ENCODE data around the gene ABHD12. TPM values are rescaled to one million over a fixed set of nuclear protein-coding genes. Genes with fewer than 3 reads are reported as not detected.

ABHD12 gene
- total RNA-seq, 2 experiments from 2014 or later = 17.4 to 18.7 TPM

GRCh38 chr20:25282796-25283195, 107.8 kb downstream of the ABHD12 start:
- no peaks in the 10 kb centered on the region for H3K9me3 Mint-ChIP-seq (ENCODE audit: low read depth)
- H3K36me3 Mint-ChIP-seq (ENCODE audit: low read depth) = peaks cover 14% of the 10 kb centered on the region
- DNase-seq (peak; percentile 2), ATAC-seq (no peak)
- intact Hi-C loops (cut with DNase I, micrococcal nuclease) = no loop called here
- CTCF ChIA-PET = no interaction called here
- no peak overlapping the region for H3K4me3 Mint-ChIP-seq
- H3K4me1 Mint-ChIP-seq = no peaks in the 10 kb centered on the region
- no peaks in the 10 kb centered on the region for H3K27me3 Mint-ChIP-seq
- peak overlapping the region; percentile 27 for H3K27ac Mint-ChIP-seq
- POLR2A ChIA-PET = no interaction called here

GRCh38 chr20:25282034-25282781, 108.4 kb downstream of the ABHD12 start:
- no peak overlapping the region for H3K4me3 Mint-ChIP-seq
- ChIA-PET POLR2A (no interaction called here), CTCF (interaction anchor here (1.0 to 1.5 kb wide), 2 partner anchors 10 to 23 kb away, joined by 3 to 5 read pairs; no protein-coding TSS in a partner anchor)
- DNase-seq (peak; percentile 5), ATAC-seq (no peak)
- peak overlapping the region; percentile 27 for H3K27ac Mint-ChIP-seq
- intact Hi-C loops (cut with DNase I, micrococcal nuclease) = no loop called here
- H3K27me3 Mint-ChIP-seq = no peaks in the 10 kb centered on the region
- H3K9me3 Mint-ChIP-seq (ENCODE audit: low read depth) = no peaks in the 10 kb centered on the region
- peaks cover 19% of the 10 kb centered on the region for H3K36me3 Mint-ChIP-seq (ENCODE audit: low read depth)
- H3K4me1 Mint-ChIP-seq = no peaks in the 10 kb centered on the region

GRCh38 chr20:25281541-25281991, 109.1 kb downstream of the ABHD12 start:
- POLR2A ChIA-PET = no interaction called here
- H3K9me3 Mint-ChIP-seq (ENCODE audit: low read depth) = no peaks in the 10 kb centered on the region
- CTCF ChIA-PET = interaction anchor here (1.0 to 1.5 kb wide), 2 partner anchors 9 to 22 kb away, joined by 3 to 5 read pairs; no protein-coding TSS in a partner anchor
- H3K36me3 Mint-ChIP-seq (ENCODE audit: low read depth) = peaks cover 15% of the 10 kb centered on the region
- ATAC-seq = no peak
- no peak overlapping the region for H3K27ac Mint-ChIP-seq
- DNase-seq = peak; percentile 9
- no peaks in the 10 kb centered on the region for H3K4me1 Mint-ChIP-seq
- no peak overlapping the region for H3K4me3 Mint-ChIP-seq
- no peaks in the 10 kb centered on the region for H3K27me3 Mint-ChIP-seq
- intact Hi-C loops (cut with DNase I, micrococcal nuclease) = no loop called here

GRCh38 chr20:25280574-25281535, 109.8 kb downstream of the ABHD12 start:
- H3K4me3 Mint-ChIP-seq = no peak overlapping the region
- intact Hi-C loops (cut with DNase I, micrococcal nuclease) = no loop called here
- DNase-seq = peak; percentile 2
- no peaks in the 10 kb centered on the region for H3K4me1 Mint-ChIP-seq
- H3K36me3 Mint-ChIP-seq (ENCODE audit: low read depth) = peaks cover 15% of the 10 kb centered on the region
- ATAC-seq = no peak
- no peaks in the 10 kb centered on the region for H3K9me3 Mint-ChIP-seq (ENCODE audit: low read depth)
- ChIA-PET CTCF (interaction anchor here (1.0 to 1.5 kb wide), 2 partner anchors 8 to 21 kb away, joined by 3 to 5 read pairs; no protein-coding TSS in a partner anchor), POLR2A (no interaction called here)
- no peaks in the 10 kb centered on the region for H3K27me3 Mint-ChIP-seq
- H3K27ac Mint-ChIP-seq = no peak overlapping the region

GRCh38 chr20:25280051-25280573, 110.5 kb downstream of the ABHD12 start:
- POLR2A ChIA-PET = no interaction called here
- Mint-ChIP-seq H3K27ac (no peak overlapping the region), H3K9me3 (ENCODE audit: low read depth) (no peaks in the 10 kb centered on the region), H3K4me1 (no peaks in the 10 kb centered on the region), H3K36me3 (ENCODE audit: low read depth) (peaks cover 14% of the 10 kb centered on the region), H3K27me3 (no peaks in the 10 kb centered on the region), H3K4me3 (no peak overlapping the region)
- DNase-seq = no peak
- CTCF ChIA-PET = no interaction called here
- no peak for ATAC-seq
- intact Hi-C loops (cut with DNase I, micrococcal nuclease) = no loop called here

- ChIA-PET POLR2A (no interaction called here), CTCF (no interaction called here)
- ATAC-seq (no peak), DNase-seq (no peak)
- no peaks in the 10 kb centered on the region for H3K9me3 Mint-ChIP-seq (ENCODE audit: low read depth)
- no peak overlapping the region for H3K4me3 Mint-ChIP-seq
- H3K4me1 Mint-ChIP-seq = no peaks in the 10 kb centered on the region
- no peak overlapping the region for H3K27ac Mint-ChIP-seq
- intact Hi-C loops (cut with DNase I, micrococcal nuclease) = loop anchor here in 1 of 2 experiments (5.0 kb wide), 1 partner anchor 62 kb away; no protein-coding TSS in a partner anchor
- no peaks in the 10 kb centered on the region for H3K27me3 Mint-ChIP-seq
- peaks cover 15% of the 10 kb centered on the region for H3K36me3 Mint-ChIP-seq (ENCODE audit: low read depth)
Observed at GRCh38 chr20:25279403-25279802, 111.2 kb downstream of the ABHD12 start.

GRCh38 chr20:25278636-25279361, 111.8 kb downstream of the ABHD12 start:
- Mint-ChIP-seq H3K4me3 (no peak overlapping the region), H3K9me3 (ENCODE audit: low read depth) (no peaks in the 10 kb centered on the region), H3K27me3 (no peaks in the 10 kb centered on the region), H3K4me1 (no peaks in the 10 kb centered on the region), H3K27ac (no peak overlapping the region), H3K36me3 (ENCODE audit: low read depth) (peaks cover 20% of the 10 kb centered on the region)
- ChIA-PET CTCF (no interaction called here), POLR2A (no interaction called here)
- intact Hi-C loops (cut with DNase I, micrococcal nuclease) = loop anchor here in 1 of 2 experiments (5.0 kb wide), 1 partner anchor 61 kb away; no protein-coding TSS in a partner anchor
- no peak for ATAC-seq
- peak; percentile 1 for DNase-seq

GRCh38 chr20:25277941-25278521, 112.6 kb downstream of the ABHD12 start:
- H3K9me3 Mint-ChIP-seq (ENCODE audit: low read depth) = no peaks in the 10 kb centered on the region
- ChIA-PET CTCF (no interaction called here), POLR2A (no interaction called here)
- H3K4me3 Mint-ChIP-seq = no peak overlapping the region
- DNase-seq (peak; percentile 1), ATAC-seq (no peak)
- H3K27me3 Mint-ChIP-seq = no peaks in the 10 kb centered on the region
- peaks cover 20% of the 10 kb centered on the region for H3K36me3 Mint-ChIP-seq (ENCODE audit: low read depth)
- H3K4me1 Mint-ChIP-seq = no peaks in the 10 kb centered on the region
- no peak overlapping the region for H3K27ac Mint-ChIP-seq
- intact Hi-C loops (cut with DNase I, micrococcal nuclease) = loop anchor here in 1 of 2 experiments (5.0 kb wide), 1 partner anchor 61 kb away; no protein-coding TSS in a partner anchor

GRCh38 chr20:25277051-25277801, 113.4 kb downstream of the ABHD12 start:
- H3K4me1 Mint-ChIP-seq = no peaks in the 10 kb centered on the region
- CTCF ChIA-PET = no interaction called here
- H3K36me3 Mint-ChIP-seq (ENCODE audit: low read depth) = peaks cover 19% of the 10 kb centered on the region
- H3K9me3 Mint-ChIP-seq (ENCODE audit: low read depth) = no peaks in the 10 kb centered on the region
- DNase-seq = peak; percentile 4
- H3K27ac Mint-ChIP-seq = no peak overlapping the region
- intact Hi-C loops (cut with DNase I, micrococcal nuclease) = loop anchor here in 1 of 2 experiments (5.0 kb wide), 1 partner anchor 60 kb away; no protein-coding TSS in a partner anchor
- no peak for ATAC-seq
- POLR2A ChIA-PET = no interaction called here
- no peak overlapping the region for H3K4me3 Mint-ChIP-seq
- no peaks in the 10 kb centered on the region for H3K27me3 Mint-ChIP-seq

GRCh38 chr20:25276533-25277050, 114.0 kb downstream of the ABHD12 start:
- no peak for ATAC-seq
- intact Hi-C loops (cut with DNase I, micrococcal nuclease) = loop anchor here in 1 of 2 experiments (5.0 kb wide), 1 partner anchor 59 kb away; no protein-coding TSS in a partner anchor
- Mint-ChIP-seq H3K27me3 (no peaks in the 10 kb centered on the region), H3K36me3 (ENCODE audit: low read depth) (peaks cover 21% of the 10 kb centered on the region), H3K9me3 (ENCODE audit: low read depth) (no peaks in the 10 kb centered on the region), H3K4me1 (no peaks in the 10 kb centered on the region), H3K27ac (no peak overlapping the region), H3K4me3 (no peak overlapping the region)
- DNase-seq = no peak
- ChIA-PET CTCF (no interaction called here), POLR2A (no interaction called here)
